Ovary (tissue), 9 donors: ENCODE results near the gene NDUFS8. TPM values are rescaled to one million over a fixed set of nuclear protein-coding genes. Genes with fewer than 3 reads are reported as not detected.

Source experiments
- DNase-seq, 5 donors: peaks; one replicate each; pipeline ENCODE4 v3.0.0-alpha.2; 2019 to 2020
- H3K27ac ChIP-seq, 2 donors: fragments of 200-600 bp; one replicate each; pipeline versions ENCODE4 v1.5.1 to v1.8.0; 2019 to 2022
- H3K27me3 ChIP-seq: fragments of 200-600 bp; one replicate; pipeline ENCODE4 v1.8.0; 2022
- H3K36me3 ChIP-seq: fragments of 200-600 bp; sonication (generic); one replicate; pipeline ENCODE4 v1.5.1; 2019
- H3K4me1 ChIP-seq: one replicate; pipeline ENCODE4 v1.8.1; 2013; ENCODE audit warnings: mild to moderate bottlenecking, moderate library complexity; ENCODE audit not compliant: insufficient read depth
- H3K4me3 ChIP-seq: fragments of 200-600 bp; sonication (generic); one replicate; pipeline ENCODE4 v1.5.1; 2017
- H3K9me3 ChIP-seq, 2 donors: fragments of 200-600 bp in 1 of 2; sonication (generic) in 1 of 2; one replicate each; pipeline versions ENCODE4 v1.5.1 to v1.8.1; 2013 to 2019; ENCODE audit warnings: mild to moderate bottlenecking in 1 of 2, moderate library complexity in 1 of 2
- CTCF ChIP-seq, 3 donors: fragments of 450-650 bp in 2 of 3; fragments of 200-600 bp in 1 of 3; IDR thresholded peaks; one replicate each; pipeline versions ENCODE4 v1.5.1 to v1.8.0; 2016 to 2022; ENCODE audit warnings: antibody characterized with exemption in 3 of 3, mild to moderate bottlenecking in 1 of 3
- EP300 ChIP-seq: sonication (generic); formaldehyde crosslinking; IDR thresholded peaks from one replicate; pipeline ENCODE4 v1.6.1; 2017; ENCODE audit warnings: antibody characterized with exemption
- POLR2A ChIP-seq: fragments of 450-650 bp; IDR thresholded peaks from one replicate; pipeline ENCODE4 v1.6.1; 2017; ENCODE audit warnings: antibody characterized with exemption, mild to moderate bottlenecking, moderate library complexity
- WGBS, 3 donors: extraction: QIAGEN DNeasy Blood & Tissue Kit in 1 of 3; methylation state at CpG; one replicate each; pipeline versions ENCODE4 v1.1.5 to v1.1.7; 2013 to 2017; 5-methylcytosine and 5-hydroxymethylcytosine counted together
- intact Hi-C, 4 donors: fragments of 100-400 bp; cut with DNase I; formaldehyde crosslinking; loops; one replicate each; pipeline versions ENCODE4 v1.11.0 to v1.15.1; 2022 to 2023
- polyA plus RNA-seq, 2 donors: library from polyadenylated mRNA; stranded (reverse); fragments of 200-250 nt in 1 of 2; fragments of 350-450 nt in 1 of 2; fragmentation: Illumina TruSeq in 1 of 2; extraction: RNeasy Lipid Tissue Mini Kit (QIAGEN cat#74804) in 1 of 2; gene quantifications; one replicate each; pipeline ENCODE4 v1.2.3, GENCODE V29; 2013 to 2014
- total RNA-seq, 7 donors: library from RNA; depleted of rRNA in 2 of 7; stranded (reverse); fragments of >200 nt in 2 of 7; fragmentation: NEBNext Ultra II Directional in 3 of 7; extraction: Animal tissue kit (Norgen Biotek cat#: 25700) in 3 of 7; gene quantifications; one replicate each; pipeline versions ENCODE4 v1.1.0 to v1.2.4, GENCODE V29; 2016 to 2023
- donor health status: DM: no; HTN: no; CAD: no; lungs with moderate emphysema.
- donor health status: DM: no; HTN: no; CAD: no.
- donor health status: Bipolar disorder and iron deficiency.
- donor health status: DM: yes; HTN: yes; CAD: no.
- donor health status: DM: no; HTN: no; CAD: no.
- donor health status: DM: yes; HTN: yes; CAD: no.

Gene NDUFS8
- total and polyA plus RNA-seq, 9 donors: 15.3 to 163 (median 101) TPM

- no peaks in the 10 kb centered on the region for H3K9me3 ChIP-seq
- H3K4me1 ChIP-seq: no peaks in the 10 kb centered on the region
- intact Hi-C loops: no loop called here
- no peak for TF ChIP-seq CTCF (IDR thresholded peaks at IDR 0.05)
- TF ChIP-seq EP300: no peak
- no peak for TF ChIP-seq POLR2A
- peak in 2 of 5 donors; percentile 14 to 24 for DNase-seq
- H3K27me3 ChIP-seq: no peaks in the 10 kb centered on the region
- no peak overlapping the region for H3K27ac ChIP-seq
- WGBS, 3 donors: 92 to 96% (median 93%) methylated on average over 9 of the region's 9 CpGs
- no peak overlapping the region for H3K4me3 ChIP-seq
- H3K36me3 ChIP-seq: no peaks in the 10 kb centered on the region
Observed at GRCh38 chr11:67998150-67999045, 32.1 kb upstream of the NDUFS8 start.

DNA sequence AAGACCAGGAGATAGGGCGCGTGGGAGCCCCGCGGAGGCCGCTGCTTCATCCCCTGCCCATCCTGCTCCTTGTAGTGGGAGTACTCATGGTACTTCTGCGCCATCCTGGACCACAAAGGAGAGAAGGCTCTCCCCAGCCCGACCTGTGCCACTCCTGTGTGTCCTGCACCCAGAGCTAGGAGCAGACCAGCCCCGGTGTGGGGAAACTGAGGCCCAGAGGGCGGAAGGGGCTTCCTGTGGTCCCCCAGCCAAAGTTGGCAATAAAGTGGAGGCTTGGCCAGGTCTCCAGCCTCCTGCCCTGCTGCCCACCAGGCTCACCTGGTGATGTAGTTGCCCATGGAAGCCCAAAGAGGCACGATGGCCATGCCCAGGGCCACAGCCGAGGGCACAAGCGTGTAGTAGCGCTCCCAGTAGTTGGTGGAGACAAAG, 31.3 kb upstream of the NDUFS8 start:
- Histone ChIP-seq H3K27ac (no peak overlapping the region), H3K9me3 (no peaks in the 10 kb centered on the region), H3K4me1 (peaks cover under 1% of the 10 kb centered on the region), H3K27me3 (no peaks in the 10 kb centered on the region), H3K36me3 (no peaks in the 10 kb centered on the region), H3K4me3 (no peak overlapping the region)
- intact Hi-C loops: no loop called here
- WGBS, 3 donors: 94 to 98% (median 97%) methylated on average over 13 of the region's 13 CpGs
- DNase-seq: no peak
- no peak for TF ChIP-seq EP300
- no peak for TF ChIP-seq POLR2A
- TF ChIP-seq CTCF (IDR thresholded peaks at IDR 0.05): no peak

DNA sequence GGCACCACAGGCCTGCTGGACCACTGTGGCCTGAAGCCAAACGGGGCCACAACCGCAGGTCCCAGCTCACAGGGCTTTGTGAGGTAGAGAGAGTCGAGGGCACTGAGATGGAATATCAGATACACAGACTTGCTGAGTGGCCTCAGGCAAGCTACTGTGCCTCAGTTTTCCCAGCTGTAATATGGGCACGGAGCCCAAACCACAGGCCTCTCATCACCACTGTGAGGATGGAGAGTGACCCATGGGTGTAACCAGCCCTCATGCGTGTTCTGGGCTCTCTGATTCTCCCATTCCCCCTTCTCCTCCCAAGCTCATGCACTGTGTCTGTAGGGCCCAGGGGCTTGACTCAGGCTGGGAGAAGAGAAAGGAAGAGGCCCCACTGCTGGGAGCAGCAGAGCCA, 30.8 kb upstream of the NDUFS8 start:
- no peak overlapping the region for H3K4me3 ChIP-seq
- 86 to 96% (median 90%) methylated on average over 5 of the region's 5 CpGs for WGBS, 3 donors
- H3K27me3 ChIP-seq: no peaks in the 10 kb centered on the region
- H3K36me3 ChIP-seq: no peaks in the 10 kb centered on the region
- no peak for DNase-seq
- TF ChIP-seq POLR2A: no peak
- TF ChIP-seq EP300: no peak
- TF ChIP-seq CTCF (IDR thresholded peaks at IDR 0.05): no peak
- intact Hi-C loops: loop anchor here in 1 of 4 donors (10.0 kb wide), 1 partner anchor 205 kb away; no protein-coding TSS in a partner anchor
- H3K9me3 ChIP-seq: no peaks in the 10 kb centered on the region
- H3K27ac ChIP-seq: no peak overlapping the region
- H3K4me1 ChIP-seq: peaks cover 2% of the 10 kb centered on the region

DNA sequence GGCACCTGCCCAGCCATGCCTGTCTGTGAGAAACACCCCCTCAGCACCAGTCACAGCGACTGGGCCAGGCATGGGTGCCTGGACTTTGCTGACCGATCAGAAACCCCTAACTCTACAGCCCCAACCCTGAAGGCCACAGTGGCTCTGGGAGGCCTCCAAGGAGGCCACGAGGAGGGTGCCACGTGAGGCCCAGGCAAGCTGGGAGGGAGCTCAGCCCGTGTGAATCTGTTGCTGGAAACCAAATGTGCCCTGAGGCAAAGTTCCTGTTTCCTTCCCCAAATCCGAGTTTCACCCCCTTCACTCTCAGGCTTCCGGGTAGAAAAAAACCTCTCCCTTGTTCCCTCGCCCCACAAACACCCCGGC, 27.9 kb upstream of the NDUFS8 start:
- intact Hi-C loops: loop anchor here in 1 of 4 donors (10.0 kb wide), 1 partner anchor 202 kb away; no protein-coding TSS in a partner anchor
- Histone ChIP-seq H3K4me1 (peaks cover 2% of the 10 kb centered on the region), H3K4me3 (no peak overlapping the region), H3K27ac (no peak overlapping the region), H3K36me3 (no peaks in the 10 kb centered on the region), H3K27me3 (no peaks in the 10 kb centered on the region), H3K9me3 (no peaks in the 10 kb centered on the region)
- no peak for TF ChIP-seq EP300
- TF ChIP-seq POLR2A: no peak
- no peak for TF ChIP-seq CTCF (IDR thresholded peaks at IDR 0.05)
- no peak for DNase-seq
- WGBS, 3 donors: 74 to 76% (median 75%) methylated on average over 9 of the region's 9 CpGs
